GM12878 (cell line): ENCODE results near the gene OR10J1. TPM values are rescaled to one million over a fixed set of nuclear protein-coding genes. Genes with fewer than 3 reads are reported as not detected.

Source experiments
- ATAC-seq: fragments of 200-7000 bp; cut with Tn5 transposase; 3 replicates; pipeline ENCODE4 v1.9.1; 2020; ENCODE audit warnings: mild to moderate bottlenecking, moderate library complexity
- BruUV-seq: library from RNA; stranded (reverse); fragments of 400-500 nt; replicated peaks from 2 replicates; lab custom pipeline; 2021; lab: Mats Ljungman, UMichigan
- CTCF ChIA-PET: fragments of 300-600 bp; sonication (Branson Sonifier 250); formaldehyde crosslinking; extraction: SDS; loops from one replicate; lab custom pipeline; 2021; ENCODE audit warnings: inconsistent platforms; lab: Yijun Ruan, JAX
- POLR2A ChIA-PET: fragments of 350-600 bp; formaldehyde crosslinking; extraction: SDS; loops from one replicate; lab custom pipeline; 2021; ENCODE audit warnings: inconsistent platforms; lab: Charles Lee
- RAD21 ChIA-PET: fragments of 300-600 bp; sonication (Branson Sonifier 250); formaldehyde crosslinking; loops from one replicate; lab custom pipeline; 2023; ENCODE audit warnings: antibody characterized with exemption; ENCODE audit not compliant: unreplicated experiment; lab: Charles Lee
- SMC1A ChIA-PET: fragments of 300-600 bp; sonication (Branson Sonifier 250); formaldehyde crosslinking; loops from one replicate; lab custom pipeline; 2023; ENCODE audit not compliant: unreplicated experiment, uncharacterized antibody; lab: Charles Lee
- DNase-seq: peaks from one replicate; pipeline ENCODE4 v3.0.0-alpha.2; 2011; ENCODE audit warnings: low read depth, low spot score
- FAIRE-seq: peaks from 3 replicates; lab custom pipeline; 2011; peaks lifted over from hg19 to GRCh38; lab: Jason Lieb, UNC
- H2AFZ ChIP-seq: 2 replicates; pipeline ENCODE4 v1.6.0; 2011; ENCODE audit warnings: low read depth, low read length, control low read depth; ENCODE audit not compliant: control insufficient read depth
- H3K27ac ChIP-seq: 2 replicates; pipeline ENCODE4 v1.5.1; 2011; ENCODE audit warnings: control low read depth; ENCODE audit not compliant: control insufficient read depth, insufficient read depth
- H3K27me3 ChIP-seq, 2 experiments: replicated peaks in 1 of 2; 2 replicates each; pipeline versions ENCODE4 v1.6.0 to v1.6.1; 2011; ENCODE audit warnings: low read length in 1 of 2; ENCODE audit not compliant: control insufficient read depth in 2 of 2, insufficient read depth in 2 of 2
- H3K36me3 ChIP-seq, 2 experiments: 2 replicates each; pipeline ENCODE4 v1.5.1; 2011; ENCODE audit warnings: low read length in 1 of 2; ENCODE audit not compliant: control insufficient read depth in 2 of 2, insufficient read depth in 2 of 2
- H3K4me1 ChIP-seq: 2 replicates; pipeline ENCODE4 v1.6.1; 2011; ENCODE audit warnings: mild to moderate bottlenecking, low read length, moderate library complexity, mixed read lengths; ENCODE audit not compliant: control insufficient read depth, insufficient read depth
- H3K4me2 ChIP-seq: 2 replicates; pipeline ENCODE4 v1.6.0; 2011; ENCODE audit warnings: control low read depth; ENCODE audit not compliant: control insufficient read depth, insufficient read depth
- H3K4me3 ChIP-seq: fragments of 200-600 bp; sonication (generic); 2 replicates; pipeline ENCODE4 v1.5.1; 2016
- H3K79me2 ChIP-seq: 2 replicates; pipeline ENCODE4 v1.6.0; 2011; ENCODE audit warnings: low read length; ENCODE audit not compliant: control insufficient read depth, insufficient read depth
- H3K9ac ChIP-seq: 2 replicates; pipeline ENCODE4 v1.8.0; 2011; ENCODE audit warnings: low read length, control low read depth, mixed read lengths; ENCODE audit not compliant: control insufficient read depth, insufficient read depth
- H3K9me3 ChIP-seq: replicated peaks from 3 replicates; pipeline ENCODE4 v1.5.1; 2011; ENCODE audit warnings: mild to moderate bottlenecking, low read length; ENCODE audit not compliant: control insufficient read depth, insufficient read depth
- H4K20me1 ChIP-seq: 2 replicates; pipeline ENCODE4 v1.6.0; 2011; ENCODE audit not compliant: control insufficient read depth, insufficient read depth
- CHD4 ChIP-seq: fragments of 200-600 bp; sonication (generic); IDR thresholded peaks from 2 replicates; pipeline ENCODE4 v1.6.1; 2016; ENCODE audit warnings: mild to moderate bottlenecking
- EP300 ChIP-seq, 2 experiments: fragments of 150-350 bp in 1 of 2; IDR thresholded peaks; 2 replicates each; pipeline ENCODE4 v1.6.1; 2011 to 2012; ENCODE audit warnings: low read depth in 2 of 2, low read length in 2 of 2, borderline replicate concordance in 1 of 2, improper control_type of control experiment in 1 of 2, inconsistent platforms in 1 of 2; ENCODE audit not compliant: control insufficient read depth in 1 of 2
- IRF4 ChIP-seq: IDR thresholded peaks from 2 replicates; pipeline ENCODE4 v1.6.1; 2011; ENCODE audit warnings: low read depth, low read length
- MLLT1 ChIP-seq: fragments of 450-650 bp; IDR thresholded peaks from 2 replicates; pipeline ENCODE4 v1.6.1; 2016; ENCODE audit warnings: mild to moderate bottlenecking
- NR2C1 ChIP-seq: fragments of 450-650 bp; IDR thresholded peaks from 2 replicates; pipeline ENCODE4 v1.6.1; 2017; ENCODE audit warnings: antibody characterized with exemption, mild to moderate bottlenecking, moderate library complexity
- SUPT20H ChIP-seq: IDR thresholded peaks from 2 replicates; pipeline ENCODE4 v1.6.1; 2011; ENCODE audit warnings: low read depth, mild to moderate bottlenecking, low read length, moderate library complexity, borderline replicate concordance; ENCODE audit not compliant: control insufficient read depth
- TAF1 ChIP-seq: IDR thresholded peaks from 2 replicates; pipeline ENCODE4 v1.6.1; 2011; ENCODE audit warnings: mild to moderate bottlenecking, low read depth, low read length, borderline replicate concordance
- ZBED1 ChIP-seq: IDR thresholded peaks from 2 replicates; pipeline ENCODE4 v1.6.1; 2016; ENCODE audit warnings: borderline replicate concordance
- WGBS: methylation state at CpG from one replicate; pipeline ENCODE4 v1.1.6; 2016; ENCODE audit warnings: low lambda C conversion rate; ENCODE audit not compliant: insufficient replicate concordance, insufficient coverage; ENCODE audit errors: missing lambda C conversion rate; 5-methylcytosine and 5-hydroxymethylcytosine counted together
- in situ Hi-C: fragments of 300-500 bp; cut with MboI; formaldehyde crosslinking; loops from 9 replicates; pipeline ENCODE4 v1.14.3; 2018; ENCODE audit warnings: mixed read lengths
- intact Hi-C: fragments of 100-400 bp; cut with micrococcal nuclease; formaldehyde crosslinking; loops from one replicate; pipeline ENCODE4 v1.14.2; 2022; ENCODE audit not compliant: unreplicated experiment
- polyA plus RNA-seq, 11 experiments: library from polyadenylated mRNA; depleted of rRNA in 4 of 11; unstranded in 6 of 11; stranded (reverse) in 5 of 11; fragments of >200 nt; fragmentation: Nextera tagmentation in 4 of 11; fragmentation: Illumina TruSeq in 1 of 11; extraction: Ambion mirVana in 4 of 11; extraction: Trizol in 1 of 11; gene quantifications; 1 replicate in 1 of 11; 2 replicates in 10 of 11; pipeline versions ENCODE4 v1.2.1 to v1.2.3, GENCODE V29; 2011 to 2016; ENCODE audit warnings: inconsistent platforms in 2 of 11, missing spikeins in 2 of 11, low read depth in 1 of 11
- total RNA-seq, 4 experiments: library from RNA; depleted of rRNA in 3 of 4; stranded (reverse); fragments of >200 nt in 3 of 4; fragmentation: Illumina TruSeq in 1 of 4; extraction: Trizol in 1 of 4; gene quantifications; 2 replicates each; pipeline versions ENCODE4 v1.2.1 to v1.2.3, GENCODE V29; 2013 to 2021
- TF ChIP-seq, protein P1 (sequence below): IDR thresholded peaks from 2 replicates; pipeline ENCODE4 v1.6.1; 2012; ENCODE audit warnings: improper control_type of control experiment, low read depth, low read length; ENCODE audit not compliant: insufficient replicate concordance
- TF ChIP-seq, protein P2 (sequence below): IDR thresholded peaks from 2 replicates; pipeline ENCODE4 v1.6.1; 2011; ENCODE audit warnings: borderline replicate concordance, low read depth, mild to moderate bottlenecking, moderate library complexity, mixed read lengths, low read length; ENCODE audit not compliant: insufficient read depth; ENCODE audit errors: extremely low read length

OR10J1 gene
- total and polyA plus RNA-seq, 10 of the 15 experiments (the other 5 are each of a cell fraction or from before 2014, with no cell fraction given) = not detected

GRCh38 chr1:159459551-159459950 is 20.0 kb downstream of the OR10J1 start:
- no peak overlapping the region for H3K4me2 ChIP-seq
- no TSS peak for BruUV-seq
- H4K20me1 ChIP-seq = no peaks in the 10 kb centered on the region
- no peak overlapping the region for H2AFZ ChIP-seq
- H3K9me3 ChIP-seq = no peaks in the 10 kb centered on the region
- in situ Hi-C loops = no loop called here
- intact Hi-C loops = no loop called here
- H3K9ac ChIP-seq = no peak overlapping the region
- no peak overlapping the region for H3K27ac ChIP-seq
- no peak overlapping the region for H3K4me3 ChIP-seq
- H3K27me3 ChIP-seq = no peaks in the 10 kb centered on the region
- H3K79me2 ChIP-seq = no peaks in the 10 kb centered on the region
- no peak for FAIRE-seq
- no peak for ATAC-seq
- ChIA-PET SMC1A (no interaction called here), POLR2A (no interaction called here), RAD21 (no interaction called here), CTCF (interaction anchor here (0.7 kb wide), 1 partner anchor 37 kb away, joined by 4 read pairs; no protein-coding TSS in a partner anchor)
- H3K4me1 ChIP-seq = no peaks in the 10 kb centered on the region
- DNase-seq = no peak
- TF ChIP-seq MLLT1 (no peak), EP300 (IDR thresholded peaks at IDR 0.05; ENCODE audit: borderline replicate concordance in 1 of 2, control insufficient read depth in 1 of 2, low read depth in 2 of 2, low read length in 2 of 2) (no peak), TAF1 (no peak)
- WGBS = 39% methylated on average over 2 of the region's 2 CpGs
- H3K36me3 ChIP-seq = no peaks in the 10 kb centered on the region

DNA sequence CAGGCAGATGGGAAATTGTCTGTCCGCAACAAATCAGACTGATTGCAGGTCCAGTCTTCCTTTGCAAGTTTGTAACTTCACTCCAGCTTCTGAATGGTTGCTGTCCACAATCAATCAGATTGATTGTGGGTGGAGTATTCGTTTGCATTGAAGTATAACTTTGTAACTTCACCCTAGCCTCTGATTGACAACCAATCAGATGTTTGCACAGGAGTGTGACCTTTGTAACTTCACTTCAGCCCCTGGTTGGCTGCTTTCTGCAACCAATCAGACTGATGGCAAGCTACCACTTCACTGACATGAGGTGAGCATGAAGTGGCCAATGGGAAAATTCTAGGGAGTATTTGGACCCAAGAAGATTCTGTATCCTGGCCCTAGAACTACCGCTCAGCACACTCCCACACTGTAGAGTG is 25.7 kb downstream of the OR10J1 start:
- no peak for ATAC-seq
- FAIRE-seq = no peak
- no peak overlapping the region for H3K9ac ChIP-seq
- no peaks in the 10 kb centered on the region for H4K20me1 ChIP-seq
- no peak overlapping the region for H2AFZ ChIP-seq
- WGBS = 32% methylated on average over 3 of the region's 3 CpGs
- in situ Hi-C loops (no loop called here), intact Hi-C loops (no loop called here)
- SMC1A ChIA-PET = no interaction called here
- H3K4me2 ChIP-seq = no peak overlapping the region
- no peaks in the 10 kb centered on the region for H3K79me2 ChIP-seq
- CTCF ChIA-PET = no interaction called here
- no peaks in the 10 kb centered on the region for H3K36me3 ChIP-seq
- H3K4me1 ChIP-seq = no peaks in the 10 kb centered on the region
- POLR2A ChIA-PET = no interaction called here
- no peaks in the 10 kb centered on the region for H3K27me3 ChIP-seq
- H3K27ac ChIP-seq = no peak overlapping the region
- RAD21 ChIA-PET = no interaction called here
- H3K9me3 ChIP-seq = no peaks in the 10 kb centered on the region
- H3K4me3 ChIP-seq = no peak overlapping the region
- no TSS peak for BruUV-seq
- DNase-seq = no peak
- TF ChIP-seq ZBED1 (no peak), CHD4 (no peak), IRF4 (no peak), NR2C1 (no peak), SUPT20H (no peak)
- TF ChIP-seq, protein P1, sequence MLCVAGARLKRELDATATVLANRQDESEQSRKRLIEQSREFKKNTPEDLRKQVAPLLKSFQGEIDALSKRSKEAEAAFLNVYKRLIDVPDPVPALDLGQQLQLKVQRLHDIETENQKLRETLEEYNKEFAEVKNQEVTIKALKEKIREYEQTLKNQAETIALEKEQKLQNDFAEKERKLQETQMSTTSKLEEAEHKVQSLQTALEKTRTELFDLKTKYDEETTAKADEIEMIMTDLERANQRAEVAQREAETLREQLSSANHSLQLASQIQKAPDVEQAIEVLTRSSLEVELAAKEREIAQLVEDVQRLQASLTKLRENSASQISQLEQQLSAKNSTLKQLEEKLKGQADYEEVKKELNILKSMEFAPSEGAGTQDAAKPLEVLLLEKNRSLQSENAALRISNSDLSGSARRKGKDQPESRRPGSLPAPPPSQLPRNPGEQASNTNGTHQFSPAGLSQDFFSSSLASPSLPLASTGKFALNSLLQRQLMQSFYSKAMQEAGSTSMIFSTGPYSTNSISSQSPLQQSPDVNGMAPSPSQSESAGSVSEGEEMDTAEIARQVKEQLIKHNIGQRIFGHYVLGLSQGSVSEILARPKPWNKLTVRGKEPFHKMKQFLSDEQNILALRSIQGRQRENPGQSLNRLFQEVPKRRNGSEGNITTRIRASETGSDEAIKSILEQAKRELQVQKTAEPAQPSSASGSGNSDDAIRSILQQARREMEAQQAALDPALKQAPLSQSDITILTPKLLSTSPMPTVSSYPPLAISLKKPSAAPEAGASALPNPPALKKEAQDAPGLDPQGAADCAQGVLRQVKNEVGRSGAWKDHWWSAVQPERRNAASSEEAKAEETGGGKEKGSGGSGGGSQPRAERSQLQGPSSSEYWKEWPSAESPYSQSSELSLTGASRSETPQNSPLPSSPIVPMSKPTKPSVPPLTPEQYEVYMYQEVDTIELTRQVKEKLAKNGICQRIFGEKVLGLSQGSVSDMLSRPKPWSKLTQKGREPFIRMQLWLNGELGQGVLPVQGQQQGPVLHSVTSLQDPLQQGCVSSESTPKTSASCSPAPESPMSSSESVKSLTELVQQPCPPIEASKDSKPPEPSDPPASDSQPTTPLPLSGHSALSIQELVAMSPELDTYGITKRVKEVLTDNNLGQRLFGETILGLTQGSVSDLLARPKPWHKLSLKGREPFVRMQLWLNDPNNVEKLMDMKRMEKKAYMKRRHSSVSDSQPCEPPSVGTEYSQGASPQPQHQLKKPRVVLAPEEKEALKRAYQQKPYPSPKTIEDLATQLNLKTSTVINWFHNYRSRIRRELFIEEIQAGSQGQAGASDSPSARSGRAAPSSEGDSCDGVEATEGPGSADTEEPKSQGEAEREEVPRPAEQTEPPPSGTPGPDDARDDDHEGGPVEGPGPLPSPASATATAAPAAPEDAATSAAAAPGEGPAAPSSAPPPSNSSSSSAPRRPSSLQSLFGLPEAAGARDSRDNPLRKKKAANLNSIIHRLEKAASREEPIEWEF = no peak
- TF ChIP-seq, protein P2, sequence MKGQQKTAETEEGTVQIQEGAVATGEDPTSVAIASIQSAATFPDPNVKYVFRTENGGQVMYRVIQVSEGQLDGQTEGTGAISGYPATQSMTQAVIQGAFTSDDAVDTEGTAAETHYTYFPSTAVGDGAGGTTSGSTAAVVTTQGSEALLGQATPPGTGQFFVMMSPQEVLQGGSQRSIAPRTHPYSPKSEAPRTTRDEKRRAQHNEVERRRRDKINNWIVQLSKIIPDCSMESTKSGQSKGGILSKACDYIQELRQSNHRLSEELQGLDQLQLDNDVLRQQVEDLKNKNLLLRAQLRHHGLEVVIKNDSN = no peak
